Measurements from ENCODE around the gene PC. TPM values are rescaled to one million over a fixed set of nuclear protein-coding genes. Genes with fewer than 3 reads are reported as not detected.

The PC gene
- total RNA-seq, 4 donors from 2014 or later: 91.0 to 240 (median 134) TPM

DNA sequence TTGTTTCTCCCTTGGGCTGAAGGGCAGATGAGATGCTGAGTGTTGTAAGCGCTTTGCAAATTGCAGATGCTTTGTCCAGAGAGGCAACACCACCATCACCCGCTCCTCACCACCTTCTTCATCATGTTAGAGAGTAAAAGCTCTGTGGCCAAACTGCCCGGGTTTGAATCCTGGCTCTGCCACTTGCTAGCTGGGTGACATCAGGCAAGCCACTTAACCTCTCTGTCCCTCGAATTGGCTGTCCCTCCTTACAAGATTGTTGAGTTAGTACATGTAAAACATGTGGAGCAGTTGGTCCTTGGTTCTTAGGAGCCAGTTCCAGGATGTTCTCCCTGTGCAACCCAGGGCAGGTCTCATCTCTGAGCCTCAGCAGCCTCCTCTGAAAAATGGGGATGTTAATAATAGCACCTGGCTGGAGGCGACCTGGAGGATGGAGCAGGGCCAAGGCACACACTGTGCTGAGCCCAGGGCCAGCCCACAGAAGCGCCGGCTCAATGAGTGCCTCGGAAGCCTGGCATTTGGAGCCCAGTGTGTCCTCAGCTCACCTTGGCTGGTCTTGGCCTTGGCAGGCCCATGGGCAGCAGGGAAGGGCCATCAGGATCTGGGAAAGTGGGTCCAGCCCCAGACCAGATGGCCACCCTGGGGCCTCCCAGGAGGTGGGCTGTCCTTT, 27.5 kb upstream of the PC start:
- DNase-seq (ENCODE audit: low spot score) (no peak), ATAC-seq (ENCODE audit: low FRiP score) (no peak)
- TF ChIP-seq, protein P1, sequence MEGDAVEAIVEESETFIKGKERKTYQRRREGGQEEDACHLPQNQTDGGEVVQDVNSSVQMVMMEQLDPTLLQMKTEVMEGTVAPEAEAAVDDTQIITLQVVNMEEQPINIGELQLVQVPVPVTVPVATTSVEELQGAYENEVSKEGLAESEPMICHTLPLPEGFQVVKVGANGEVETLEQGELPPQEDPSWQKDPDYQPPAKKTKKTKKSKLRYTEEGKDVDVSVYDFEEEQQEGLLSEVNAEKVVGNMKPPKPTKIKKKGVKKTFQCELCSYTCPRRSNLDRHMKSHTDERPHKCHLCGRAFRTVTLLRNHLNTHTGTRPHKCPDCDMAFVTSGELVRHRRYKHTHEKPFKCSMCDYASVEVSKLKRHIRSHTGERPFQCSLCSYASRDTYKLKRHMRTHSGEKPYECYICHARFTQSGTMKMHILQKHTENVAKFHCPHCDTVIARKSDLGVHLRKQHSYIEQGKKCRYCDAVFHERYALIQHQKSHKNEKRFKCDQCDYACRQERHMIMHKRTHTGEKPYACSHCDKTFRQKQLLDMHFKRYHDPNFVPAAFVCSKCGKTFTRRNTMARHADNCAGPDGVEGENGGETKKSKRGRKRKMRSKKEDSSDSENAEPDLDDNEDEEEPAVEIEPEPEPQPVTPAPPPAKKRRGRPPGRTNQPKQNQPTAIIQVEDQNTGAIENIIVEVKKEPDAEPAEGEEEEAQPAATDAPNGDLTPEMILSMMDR (IDR thresholded peaks at IDR 0.05): no peak

DNA sequence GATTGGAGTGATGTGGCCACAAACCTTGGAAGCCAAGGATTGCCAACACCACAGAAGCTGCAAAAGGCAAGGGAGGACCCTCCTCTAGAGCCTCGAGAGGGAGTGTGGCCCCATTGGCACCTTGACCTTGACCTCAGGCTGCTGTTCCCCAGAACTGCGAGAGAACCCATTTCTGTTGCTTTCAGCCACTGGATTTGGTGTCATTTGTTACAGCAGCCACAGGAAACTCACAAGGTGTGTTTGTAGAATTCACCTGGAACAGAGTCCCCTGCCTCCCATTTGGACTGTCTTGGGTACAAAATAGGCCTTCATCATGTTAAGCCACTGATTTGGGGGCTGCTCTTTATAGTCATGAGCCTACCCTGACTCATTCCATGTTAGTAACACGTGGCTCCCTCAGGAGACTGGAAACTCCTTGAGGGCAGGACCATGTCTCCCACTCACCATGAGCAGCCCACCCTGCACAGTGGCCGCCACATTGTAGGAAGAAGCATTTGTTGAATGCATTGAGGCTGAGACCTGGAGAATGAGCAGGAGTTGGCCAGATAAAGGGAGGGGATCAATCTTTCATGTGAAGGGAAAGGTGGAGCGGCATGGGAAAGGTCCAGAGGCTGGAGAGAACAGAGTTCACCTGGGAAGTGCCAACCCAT, 25.2 kb upstream of the PC start:
- TF ChIP-seq, protein P1 (IDR thresholded peaks at IDR 0.05): no peak
- no peak for ATAC-seq (ENCODE audit: low FRiP score)
- DNase-seq (ENCODE audit: low spot score): no peak

DNA sequence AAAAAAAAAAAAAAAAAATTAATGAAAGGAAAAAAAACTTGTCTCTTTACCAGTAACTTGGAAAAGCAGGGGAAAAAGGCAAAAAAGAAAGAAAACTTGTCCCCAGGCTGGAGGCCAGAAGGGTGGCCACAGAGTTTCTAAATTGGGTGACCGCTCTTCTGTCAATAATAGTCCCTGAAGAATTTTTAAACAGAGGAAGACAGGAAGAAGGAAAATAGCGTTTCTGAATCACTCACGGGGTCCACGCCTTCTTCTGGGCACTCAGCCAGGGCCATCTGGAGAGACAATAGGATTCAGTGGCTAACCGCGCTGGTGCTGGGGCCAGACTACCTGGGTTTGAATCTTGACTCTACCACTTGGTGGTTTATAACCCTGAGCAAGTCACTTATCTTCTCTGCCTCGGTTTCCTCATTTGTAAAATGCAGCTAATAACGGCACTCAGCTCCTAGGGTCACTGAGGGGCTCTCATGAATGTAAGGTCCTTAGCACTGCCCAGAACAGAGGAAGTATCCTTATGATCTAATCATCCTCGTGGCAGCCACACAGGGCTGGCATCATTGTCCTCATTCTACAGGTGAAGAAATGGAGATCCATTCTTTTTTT, 23.9 kb upstream of the PC start:
- TF ChIP-seq, protein P1 (IDR thresholded peaks at IDR 0.05): no peak
- ATAC-seq (ENCODE audit: low FRiP score): no peak
- peak; percentile 86 for DNase-seq (ENCODE audit: low spot score)

DNA sequence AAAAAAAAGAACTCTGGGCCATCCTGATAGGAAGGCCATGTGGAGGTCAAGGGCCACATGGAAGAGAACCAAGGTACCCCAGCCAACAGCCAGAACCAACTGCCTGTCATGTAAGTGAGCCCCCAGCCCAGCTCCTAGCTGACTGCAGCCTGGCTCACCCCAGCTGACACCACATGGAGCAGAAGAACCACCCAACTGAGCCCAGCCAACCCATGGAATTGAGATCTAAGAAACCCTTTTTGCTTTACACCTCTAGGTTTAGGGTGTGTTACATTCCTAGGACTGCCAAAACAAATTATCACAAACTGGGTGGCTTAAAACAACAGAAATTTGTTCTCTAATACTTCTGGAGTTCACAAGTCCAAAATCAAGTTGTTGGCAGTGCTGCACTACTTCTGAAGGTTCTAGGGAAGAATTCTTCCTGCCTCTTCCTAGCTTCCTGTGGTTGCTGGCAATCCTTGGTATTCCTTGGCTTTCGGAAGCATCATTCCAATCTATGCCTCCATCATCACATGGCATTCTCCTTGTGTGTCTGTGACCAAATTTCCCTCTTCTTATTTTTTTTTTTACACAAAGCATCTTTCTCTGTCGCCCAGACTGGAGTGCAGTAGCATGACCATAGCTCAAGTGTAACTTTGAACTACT, 21.3 kb upstream of the PC start:
- DNase-seq (ENCODE audit: low spot score) (no peak), ATAC-seq (ENCODE audit: low FRiP score) (no peak)
- TF ChIP-seq, protein P1 (IDR thresholded peaks at IDR 0.05): no peak

DNA sequence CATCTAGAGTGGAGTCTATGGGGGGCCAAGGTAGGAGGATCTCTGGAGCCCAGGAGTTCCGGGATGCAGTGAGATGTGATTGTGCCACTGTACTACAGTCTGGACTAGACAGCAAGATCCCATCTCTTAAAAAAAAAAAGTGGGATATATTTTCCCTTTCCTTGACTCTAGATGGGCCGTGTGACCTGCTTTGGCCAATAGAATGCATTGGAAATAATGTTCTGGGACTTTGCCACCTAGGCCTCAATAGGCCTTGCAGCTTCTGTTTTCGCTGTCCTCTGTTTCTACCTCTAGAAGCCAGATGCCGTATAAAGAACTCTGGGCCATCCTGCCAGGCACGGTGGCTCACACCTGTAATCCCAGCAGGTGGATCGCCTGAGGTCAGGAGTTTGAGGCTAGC, 20.5 kb upstream of the PC start:
- TF ChIP-seq, protein P1 (IDR thresholded peaks at IDR 0.05): no peak
- ATAC-seq (ENCODE audit: low FRiP score) (no peak), DNase-seq (ENCODE audit: low spot score) (no peak)

DNA sequence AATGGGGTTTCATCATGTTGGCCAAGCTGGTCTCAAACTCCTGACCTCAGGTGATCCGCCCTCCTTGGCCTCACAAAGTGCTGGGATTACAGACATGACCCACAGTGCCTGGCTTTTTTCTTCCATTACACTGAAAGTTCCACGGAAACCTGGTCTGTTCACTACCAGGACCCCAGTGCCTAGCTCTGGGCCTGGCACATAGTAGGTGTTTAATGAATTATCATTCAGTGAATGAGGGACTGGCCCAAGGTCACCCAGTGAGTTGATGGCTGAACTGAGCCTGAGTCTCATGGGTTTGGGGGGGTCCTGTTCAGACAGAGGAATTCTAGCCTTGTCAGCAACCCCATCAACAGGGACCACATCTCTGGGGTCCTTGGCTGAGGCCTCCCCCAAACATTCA, 20.0 kb upstream of the PC start:
- ATAC-seq (ENCODE audit: low FRiP score): no peak
- no peak for DNase-seq (ENCODE audit: low spot score)
- TF ChIP-seq, protein P1 (IDR thresholded peaks at IDR 0.05): no peak
